ENCODE data around the gene CRYGC.

Gene CRYGC

GRCh38 chr2:208096080-208096479, 33.5 kb downstream of the CRYGC start:
- no peak for DNase-seq (ENCODE audit: low read depth in 3 of 3)

DNA sequence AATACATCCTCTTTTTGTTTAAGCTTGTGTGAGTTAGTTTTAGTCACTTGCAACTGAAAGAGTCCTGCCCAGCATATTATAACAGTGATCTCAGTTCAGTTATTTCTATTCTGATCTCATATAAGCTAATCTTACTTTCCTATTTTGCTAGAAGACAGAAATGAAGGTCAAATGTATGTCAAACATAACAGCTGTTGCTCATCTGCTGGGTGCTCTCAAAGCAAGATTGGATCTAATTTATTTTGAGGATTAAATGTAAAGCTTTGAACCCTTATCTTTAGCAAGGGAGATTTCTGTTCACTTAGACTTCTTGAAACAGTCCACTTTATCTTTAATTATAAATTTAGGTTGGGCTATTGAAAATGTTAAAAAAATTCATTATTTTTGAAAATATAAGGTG, 36.5 kb downstream of the CRYGC start:
- DNase-seq (ENCODE audit: low read depth in 3 of 3) = no peak

DNA sequence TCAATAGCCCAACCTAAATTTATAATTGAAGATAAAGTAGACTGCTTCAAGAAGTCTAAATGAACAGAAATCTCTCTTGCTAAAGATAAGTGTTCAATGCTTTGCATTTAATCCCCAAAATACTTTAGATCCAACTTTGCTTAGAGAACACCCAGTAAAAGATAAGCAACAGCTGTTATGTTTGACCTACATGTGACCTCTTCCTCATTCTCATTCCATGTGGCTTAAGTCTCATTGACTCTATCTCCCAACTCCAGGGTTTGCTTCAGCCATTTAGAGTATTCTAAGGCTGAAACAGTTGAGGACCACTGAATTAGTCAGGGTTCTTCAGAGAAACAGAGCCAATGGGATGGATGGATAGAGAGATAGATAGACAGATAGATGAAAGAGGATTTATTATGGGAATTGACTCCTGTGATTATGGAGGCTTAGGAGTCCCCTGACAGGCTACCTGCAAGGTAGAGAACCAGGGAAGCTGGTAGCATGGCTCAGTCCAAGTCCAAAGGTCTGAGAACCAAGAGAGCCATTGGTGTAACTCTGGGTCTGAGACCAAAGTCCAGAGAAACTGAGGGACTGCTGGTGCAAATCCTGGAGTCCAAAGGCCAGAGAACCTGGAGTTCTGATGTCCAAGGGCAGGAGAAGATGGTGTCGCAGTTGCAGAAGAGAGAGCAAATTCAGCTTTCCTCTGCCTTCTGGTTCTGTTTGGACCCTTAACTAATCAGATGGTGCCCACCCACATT, 37.4 kb downstream of the CRYGC start:
- DNase-seq (ENCODE audit: low read depth in 3 of 3) = no peak

GRCh38 chr2:208090420-208090819, 39.2 kb downstream of the CRYGC start:
- no peak for DNase-seq (ENCODE audit: low read depth in 3 of 3)

GRCh38 chr2:208086029-208086428, 43.6 kb downstream of the CRYGC start:
- DNase-seq (ENCODE audit: low read depth in 3 of 3) = no peak

GRCh38 chr2:208083807-208084206, 45.8 kb downstream of the CRYGC start:
- no peak for DNase-seq (ENCODE audit: low read depth in 3 of 3)

Measured in stimulated activated CD4-positive, alpha-beta T cell treated with anti-CD3 and anti-CD28 coated beads, TNF-alpha, amount 100 ng/mL, for 48 hours (primary cell).